ENCODE data around the gene TMEM117. TPM values are rescaled to one million over a fixed set of nuclear protein-coding genes. Genes with fewer than 3 reads are reported as not detected.

TMEM117 gene
- total RNA-seq, 1 donor from 2014 or later, result 3.8 TPM

GRCh38 chr12:44358636-44359035 is 522.8 kb downstream of the TMEM117 start:
- TF ChIP-seq CTCF (conservative IDR thresholded peaks at IDR 0.05; ENCODE audit: low read depth, low read length), result no peak

GRCh38 chr12:44362947-44363346 is 527.1 kb downstream of the TMEM117 start:
- TF ChIP-seq CTCF (conservative IDR thresholded peaks at IDR 0.05; ENCODE audit: low read depth, low read length), result no peak
- no peak for DNase-seq (ENCODE audit: low read depth)
- H3K4me3 ChIP-seq (ENCODE audit: low read depth, low read length), result no peak overlapping the region

More at GRCh38 chr12:44358636-44359035, 522.8 kb downstream of the TMEM117 start:
- no peak for DNase-seq (ENCODE audit: low read depth)
- no peak overlapping the region for H3K4me3 ChIP-seq (ENCODE audit: low read depth, low read length)

- no peak overlapping the region for H3K4me3 ChIP-seq (ENCODE audit: low read depth, low read length)
- no peak for DNase-seq (ENCODE audit: low read depth)
- TF ChIP-seq CTCF (conservative IDR thresholded peaks at IDR 0.05; ENCODE audit: low read depth, low read length), result no peak
Observed at GRCh38 chr12:44367136-44367535, 531.3 kb downstream of the TMEM117 start.

GRCh38 chr12:44367916-44368315 is 532.0 kb downstream of the TMEM117 start:
- no peak for TF ChIP-seq CTCF (conservative IDR thresholded peaks at IDR 0.05; ENCODE audit: low read depth, low read length)
- no peak overlapping the region for H3K4me3 ChIP-seq (ENCODE audit: low read depth, low read length)

GRCh38 chr12:44369998-44370397 is 534.1 kb downstream of the TMEM117 start:
- no peak for TF ChIP-seq CTCF (conservative IDR thresholded peaks at IDR 0.05; ENCODE audit: low read depth, low read length)
- no peak for DNase-seq (ENCODE audit: low read depth)
- H3K4me3 ChIP-seq (ENCODE audit: low read depth, low read length), result no peak overlapping the region

More at GRCh38 chr12:44367916-44368315, 532.0 kb downstream of the TMEM117 start:
- DNase-seq (ENCODE audit: low read depth), result no peak

GRCh38 chr12:44370982-44371381 is 535.1 kb downstream of the TMEM117 start:
- no peak for DNase-seq (ENCODE audit: low read depth)
- no peak overlapping the region for H3K4me3 ChIP-seq (ENCODE audit: low read depth, low read length)
- no peak for TF ChIP-seq CTCF (conservative IDR thresholded peaks at IDR 0.05; ENCODE audit: low read depth, low read length)

- DNase-seq (ENCODE audit: low read depth), result no peak
- TF ChIP-seq CTCF (conservative IDR thresholded peaks at IDR 0.05; ENCODE audit: low read depth, low read length), result no peak
- H3K4me3 ChIP-seq (ENCODE audit: low read depth, low read length), result no peak overlapping the region
Observed at GRCh38 chr12:44372259-44372658, 536.4 kb downstream of the TMEM117 start.
